Activated T-cell treated with anti-CD3 and anti-CD28 coated beads, Interleukin-2, amount 50 U/mL, for 4 hours (primary cell): ENCODE results near the gene CLBA1. TPM values are rescaled to one million over a fixed set of nuclear protein-coding genes. Genes with fewer than 3 reads are reported as not detected.
"Not testable (repeated sequence)": the region's sequence is repeated elsewhere in the genome, so short reads cannot be mapped to it uniquely, and the experiment has no call there.

Experiments used
- ATAC-seq, 2 donors: fragments of 200-7000 bp; cut with Tn5 transposase; one replicate each; pipeline ENCODE4 v1.10.0; 2021
- DNase-seq: peaks from one replicate; pipeline ENCODE4 v3.0.0-alpha.2; 2020
- H3K27me3 Mint-ChIP-seq: one replicate; pipeline ENCODE4 v1.8.0; 2021; ENCODE audit warnings: low read depth, mixed read lengths
- H3K36me3 Mint-ChIP-seq: one replicate; pipeline ENCODE4 v1.8.0; 2022; ENCODE audit warnings: mixed read lengths; ENCODE audit not compliant: insufficient read depth
- H3K4me1 Mint-ChIP-seq: one replicate; pipeline ENCODE4 v1.8.0; 2021; ENCODE audit warnings: low read depth, mixed read lengths
- H3K4me3 Mint-ChIP-seq: one replicate; pipeline ENCODE4 v1.8.0; 2021; ENCODE audit warnings: mild to moderate bottlenecking, moderate library complexity, mixed read lengths
- H3K9me3 Mint-ChIP-seq: one replicate; pipeline ENCODE4 v1.8.0; 2021; ENCODE audit warnings: mixed read lengths
- total RNA-seq, 3 donors: library from RNA; stranded (reverse); gene quantifications; one replicate each; pipeline ENCODE4 v1.2.1, GENCODE V29; 2021

CLBA1 gene
- total RNA-seq, 3 donors from 2014 or later = 2.9 to 3.8 (median 3.3) TPM

GRCh38 chr14:105034315-105035039 is 48.9 kb downstream of the CLBA1 start:
- no peaks in the 10 kb centered on the region for H3K27me3 Mint-ChIP-seq
- no peaks in the 10 kb centered on the region for H3K36me3 Mint-ChIP-seq
- DNase-seq (no peak), ATAC-seq (no peak)
- peaks cover 13% of the 10 kb centered on the region for H3K4me1 Mint-ChIP-seq
- peak overlapping the region; percentile 19 for H3K4me3 Mint-ChIP-seq
- peaks cover 2% of the 10 kb centered on the region for H3K9me3 Mint-ChIP-seq

- not testable (repeated sequence) for H3K27me3 Mint-ChIP-seq, H3K9me3 Mint-ChIP-seq, H3K4me3 Mint-ChIP-seq, H3K36me3 Mint-ChIP-seq, ATAC-seq, DNase-seq
- peaks cover 13% of the 10 kb centered on the region for H3K4me1 Mint-ChIP-seq
Observed at GRCh38 chr14:105035616-105036015, 50.0 kb downstream of the CLBA1 start.

- DNase-seq = no peak
- H3K9me3 Mint-ChIP-seq = no peaks in the 10 kb centered on the region
- H3K4me3 Mint-ChIP-seq = no peak overlapping the region
- no peaks in the 10 kb centered on the region for H3K36me3 Mint-ChIP-seq
- H3K27me3 Mint-ChIP-seq = peaks cover 6% of the 10 kb centered on the region
- peaks cover under 1% of the 10 kb centered on the region for H3K4me1 Mint-ChIP-seq
- ATAC-seq = no peak
Observed at GRCh38 chr14:105039458-105040205, 54.0 kb downstream of the CLBA1 start.

GRCh38 chr14:105041841-105042765 is 56.5 kb downstream of the CLBA1 start:
- Mint-ChIP-seq H3K4me1 (peaks cover 8% of the 10 kb centered on the region), H3K9me3 (no peaks in the 10 kb centered on the region), H3K27me3 (peaks cover 10% of the 10 kb centered on the region), H3K4me3 (no peak overlapping the region), H3K36me3 (no peaks in the 10 kb centered on the region)
- no peak for DNase-seq
- no peak for ATAC-seq

GRCh38 chr14:105042813-105043212 is 57.2 kb downstream of the CLBA1 start:
- DNase-seq = no peak
- no peak overlapping the region for H3K4me3 Mint-ChIP-seq
- H3K36me3 Mint-ChIP-seq = no peaks in the 10 kb centered on the region
- H3K4me1 Mint-ChIP-seq = peaks cover 8% of the 10 kb centered on the region
- no peak for ATAC-seq
- H3K9me3 Mint-ChIP-seq = no peaks in the 10 kb centered on the region
- H3K27me3 Mint-ChIP-seq = peaks cover 10% of the 10 kb centered on the region

GRCh38 chr14:105043641-105044040 is 58.1 kb downstream of the CLBA1 start:
- peaks cover 10% of the 10 kb centered on the region for H3K27me3 Mint-ChIP-seq
- DNase-seq = no peak
- H3K9me3 Mint-ChIP-seq = no peaks in the 10 kb centered on the region
- H3K4me3 Mint-ChIP-seq = no peak overlapping the region
- H3K4me1 Mint-ChIP-seq = peaks cover 8% of the 10 kb centered on the region
- no peaks in the 10 kb centered on the region for H3K36me3 Mint-ChIP-seq
- no peak for ATAC-seq

Other genes with a start within 250 kb of the CLBA1 start
- 100 to 1,000 TPM; 135 to 157 (median 149) TPM for gene SIVA1, start 232.6 kb upstream of the CLBA1 start, total RNA-seq
- gene AKT1, start 190.0 kb upstream of the CLBA1 start, total RNA-seq = 100 to 1,000 TPM; 107 to 124 (median 116) TPM
- gene ZBTB42, start 184.7 kb upstream of the CLBA1 start, total RNA-seq = 1 to 10 TPM; 3.6 to 4.1 (median 4.0) TPM
- 10 to 100 TPM in 1 of 3 donors, 1 to 10 TPM in 2; 6.9 to 11.1 (median 7.5) TPM for gene CEP170B, start 120.5 kb upstream of the CLBA1 start, total RNA-seq
- under 1 TPM in 1 of 3 donors, not detected in 2; 0.08 TPM for gene PLD4, start 60.9 kb upstream of the CLBA1 start, total RNA-seq
- gene AHNAK2, start 7.4 kb upstream of the CLBA1 start, total RNA-seq = under 1 TPM; under 0.01 to 0.08 (median 0.05) TPM
- gene CDCA4, start 35.3 kb downstream of the CLBA1 start, total RNA-seq = 10 to 100 TPM; 55.1 to 72.2 (median 58.3) TPM
- 10 to 100 TPM; 14.6 to 18.4 (median 16.8) TPM for gene GPR132, start 79.6 kb downstream of the CLBA1 start, total RNA-seq
- gene JAG2, start 183.0 kb downstream of the CLBA1 start, total RNA-seq = 1 to 10 TPM; 2.9 to 5.4 (median 5.2) TPM
- 1 to 10 TPM; 5.2 to 7.0 (median 5.7) TPM for gene NUDT14, start 195.5 kb downstream of the CLBA1 start, total RNA-seq